ENCODE measurements around the gene TRIM9. TPM values are rescaled to one million over a fixed set of nuclear protein-coding genes. Genes with fewer than 3 reads are reported as not detected.
A peak's percentile ranks its signal among the peaks of the same experiment; 100 is the strongest.

TRIM9 gene
- 1.7 and 2.6 TPM in 2 replicates for total RNA-seq
- long read RNA-seq, full-length matches to known transcripts, result 1 of 4 reads
- long read RNA-seq, partial matches to known transcripts, result 2 of 4 reads
- long read RNA-seq, other reads (novel, unspliced or antisense), result 1 of 4 reads

DNA sequence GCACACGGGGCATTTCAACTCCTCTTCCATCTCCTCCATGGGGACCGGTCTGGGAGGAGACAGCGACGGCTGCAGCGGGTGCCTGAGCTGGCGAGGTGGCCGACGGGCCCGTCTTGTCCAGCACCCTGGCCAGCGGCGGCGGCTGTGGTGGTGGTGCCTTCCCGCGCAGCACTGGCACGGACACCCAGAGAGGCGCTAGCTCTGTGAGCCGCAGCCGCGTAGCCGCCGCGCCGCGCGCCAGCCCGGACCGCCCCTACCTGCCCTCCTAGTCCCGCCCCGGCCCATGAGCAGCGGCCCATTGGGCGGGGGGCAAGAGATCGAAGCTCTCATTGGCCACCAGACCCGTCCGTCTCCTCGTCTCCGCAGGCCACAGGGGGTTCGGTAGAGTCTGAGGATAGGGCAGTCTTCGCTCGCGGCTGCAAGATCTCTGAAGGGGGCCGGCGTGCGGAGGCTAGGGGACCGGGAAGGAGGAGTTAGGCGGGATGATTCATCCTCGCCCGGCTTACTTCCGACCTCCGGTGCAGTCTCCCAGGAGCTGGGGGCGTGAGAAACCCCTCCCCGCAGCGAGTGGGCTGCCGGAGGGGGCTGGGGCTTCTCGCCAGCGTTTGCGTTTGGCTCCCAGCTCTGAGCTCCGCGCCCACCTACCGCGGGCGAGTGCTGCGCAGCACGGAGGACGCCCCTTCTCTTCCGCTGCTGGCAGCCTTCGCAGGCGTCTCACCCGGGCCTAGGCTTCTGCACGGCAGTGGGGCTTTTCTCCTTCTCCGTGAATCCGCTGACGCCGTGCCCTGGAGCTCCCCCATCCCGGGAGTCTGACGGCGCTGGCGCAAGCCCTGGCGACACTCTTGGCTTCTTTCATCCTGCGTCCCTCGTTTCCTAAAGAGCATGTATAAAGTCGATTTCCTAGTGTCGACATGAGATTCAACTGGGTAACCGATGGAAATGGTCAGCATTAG is at the start of gene TRIM9:
Gene TRIM9, minus strand, starts transcription at position 205 of the 953 bp plus-strand sequence. Its CDS starts 166 bp downstream, at position 39.
- no peak for TF ChIP-seq CTCF (IDR thresholded peaks at IDR 0.05; ENCODE audit: unreplicated experiment)
- Mint-ChIP-seq H3K4me3 (ENCODE audit: low read depth) (peak within 1 kb of the TSS; percentile 83), H3K36me3 (ENCODE audit: insufficient read depth) (no peaks in the 10 kb centered on the region), H3K27me3 (peaks cover 69% of the 10 kb centered on the region), H3K9me3 (ENCODE audit: low read depth) (no peaks in the 10 kb centered on the region), H3K4me1 (ENCODE audit: low read depth) (peaks cover 8% of the 10 kb centered on the region), H3K27ac (peak within 1 kb of the TSS; percentile 81)
- peak; percentile 98 for DNase-seq (ENCODE audit: low spot score, unreplicated experiment)

- Mint-ChIP-seq H3K36me3 (ENCODE audit: insufficient read depth) (no peaks in the 10 kb centered on the region), H3K4me3 (ENCODE audit: low read depth) (no peak overlapping the region), H3K9me3 (ENCODE audit: low read depth) (peaks cover 15% of the 10 kb centered on the region), H3K27me3 (no peaks in the 10 kb centered on the region), H3K4me1 (ENCODE audit: low read depth) (no peaks in the 10 kb centered on the region), H3K27ac (no peak overlapping the region)
- no peak for DNase-seq (ENCODE audit: low spot score, unreplicated experiment)
- no peak for TF ChIP-seq CTCF (IDR thresholded peaks at IDR 0.05; ENCODE audit: unreplicated experiment)
Observed at GRCh38 chr14:51140856-51141255, 46.0 kb upstream of the TRIM9 start.

DNA sequence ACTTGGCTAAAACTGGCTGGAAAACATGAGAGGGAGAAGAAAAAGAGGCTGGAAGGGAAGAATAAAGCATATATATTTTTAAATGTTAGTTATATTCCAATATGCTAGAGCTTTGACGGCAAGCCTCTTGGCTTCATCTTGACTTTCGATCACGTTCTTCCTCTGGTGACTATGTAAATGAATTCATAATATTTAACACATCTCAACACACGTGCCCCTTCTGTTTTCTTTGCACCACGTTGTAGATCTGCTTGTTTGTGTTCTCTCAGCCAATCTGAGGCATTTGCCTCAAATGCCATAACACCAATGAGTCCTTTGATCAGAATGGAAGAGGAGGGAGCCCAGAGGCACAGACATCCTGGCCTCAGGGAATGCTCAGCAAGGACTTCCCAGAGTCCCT is 45.4 kb upstream of the TRIM9 start:
- no peak overlapping the region for H3K27ac Mint-ChIP-seq
- peaks cover 15% of the 10 kb centered on the region for H3K9me3 Mint-ChIP-seq (ENCODE audit: low read depth)
- H3K4me3 Mint-ChIP-seq (ENCODE audit: low read depth), result no peak overlapping the region
- H3K36me3 Mint-ChIP-seq (ENCODE audit: insufficient read depth), result no peaks in the 10 kb centered on the region
- TF ChIP-seq CTCF (IDR thresholded peaks at IDR 0.05; ENCODE audit: unreplicated experiment), result no peak
- no peaks in the 10 kb centered on the region for H3K4me1 Mint-ChIP-seq (ENCODE audit: low read depth)
- DNase-seq (ENCODE audit: low spot score, unreplicated experiment), result no peak
- no peaks in the 10 kb centered on the region for H3K27me3 Mint-ChIP-seq

DNA sequence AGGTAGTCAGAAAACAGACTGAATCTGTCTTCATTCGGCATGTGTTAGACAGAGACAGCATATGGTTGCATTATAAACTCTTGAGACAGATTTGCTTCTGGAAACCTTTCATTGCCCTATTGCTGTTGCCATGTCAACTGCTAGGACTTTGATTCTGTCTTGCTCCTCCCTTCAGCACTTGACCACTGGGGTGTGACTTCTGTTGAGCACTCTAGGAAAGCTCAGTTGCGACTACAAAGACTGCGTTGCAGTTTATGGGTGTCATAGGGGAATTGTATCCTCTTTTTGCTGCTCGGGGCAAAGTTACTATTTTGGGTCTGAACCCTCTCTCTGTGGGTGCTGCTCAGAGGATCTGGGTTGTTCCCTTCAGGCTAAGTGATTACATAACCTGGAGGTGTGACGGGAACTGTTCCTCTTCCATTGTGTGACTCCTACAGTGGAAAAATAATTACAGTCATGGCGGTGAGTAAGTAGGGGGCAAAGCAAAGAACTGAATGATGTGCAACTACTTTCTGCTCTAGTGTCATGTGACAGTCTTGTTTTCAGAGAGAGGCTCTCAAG is 44.3 kb upstream of the TRIM9 start:
- TF ChIP-seq CTCF (IDR thresholded peaks at IDR 0.05; ENCODE audit: unreplicated experiment), result no peak
- Mint-ChIP-seq H3K4me1 (ENCODE audit: low read depth) (no peaks in the 10 kb centered on the region), H3K27ac (no peak overlapping the region)

DNA sequence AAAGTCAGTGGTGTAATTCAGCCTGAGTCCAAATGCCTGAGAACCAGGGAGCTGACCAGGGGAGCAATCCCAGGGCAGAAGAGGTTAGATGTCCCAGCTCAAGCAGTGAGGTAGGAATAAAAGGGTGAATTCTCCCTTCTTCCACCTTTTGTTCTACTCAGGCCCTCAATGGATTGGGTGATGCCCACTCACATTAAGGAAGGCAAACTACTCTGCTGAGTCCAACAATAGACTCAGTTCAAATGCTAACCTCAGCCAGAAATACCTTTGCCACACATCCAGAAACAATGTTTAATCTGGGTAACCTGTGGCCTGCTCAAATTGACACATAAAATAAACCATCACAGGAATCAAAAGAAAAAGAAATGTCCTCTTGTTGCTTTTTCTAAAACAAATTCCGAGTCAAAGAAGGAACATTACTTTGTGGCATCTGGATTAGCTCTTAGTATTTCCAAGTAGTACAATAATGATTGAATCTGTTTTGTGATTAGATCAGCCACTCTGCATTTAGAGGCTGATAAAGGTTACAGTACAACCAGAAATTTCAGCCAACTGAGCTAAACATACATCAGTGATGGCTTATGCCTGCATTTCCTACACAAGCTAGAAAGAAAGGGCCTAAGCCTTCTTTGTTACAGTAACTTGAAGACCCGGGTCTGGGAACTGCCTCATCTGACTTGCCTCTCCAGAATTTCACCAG is 43.6 kb upstream of the TRIM9 start:
- H3K27me3 Mint-ChIP-seq, result no peaks in the 10 kb centered on the region
- H3K9me3 Mint-ChIP-seq (ENCODE audit: low read depth), result peaks cover 18% of the 10 kb centered on the region
- no peak for DNase-seq (ENCODE audit: low spot score, unreplicated experiment)
- no peak for TF ChIP-seq CTCF (IDR thresholded peaks at IDR 0.05; ENCODE audit: unreplicated experiment)
- no peak overlapping the region for H3K27ac Mint-ChIP-seq
- no peak overlapping the region for H3K4me3 Mint-ChIP-seq (ENCODE audit: low read depth)
- no peaks in the 10 kb centered on the region for H3K36me3 Mint-ChIP-seq (ENCODE audit: insufficient read depth)
- no peaks in the 10 kb centered on the region for H3K4me1 Mint-ChIP-seq (ENCODE audit: low read depth)

More for the DNA sequence above, 44.3 kb upstream of the TRIM9 start:
- no peak overlapping the region for H3K4me3 Mint-ChIP-seq (ENCODE audit: low read depth)
- DNase-seq (ENCODE audit: low spot score, unreplicated experiment), result no peak
- H3K27me3 Mint-ChIP-seq, result no peaks in the 10 kb centered on the region
- peaks cover 18% of the 10 kb centered on the region for H3K9me3 Mint-ChIP-seq (ENCODE audit: low read depth)
- H3K36me3 Mint-ChIP-seq (ENCODE audit: insufficient read depth), result no peaks in the 10 kb centered on the region

Measured in progenitor cell of endocrine pancreas (in vitro differentiated cells).